Activated CD4-positive, alpha-beta T cell treated with anti-CD3 and anti-CD28 coated beads for 1 hour (primary cell): ENCODE measurements around the gene BEST1.

ENCODE experiments used
- DNase-seq: peaks from one replicate; pipeline ENCODE4 v3.0.0-alpha.2; 2020

BEST1 gene

GRCh38 chr11:61916737-61917333 lies 33.3 kb upstream of the BEST1 start:
- DNase-seq = no peak

GRCh38 chr11:61917334-61918109 lies 32.6 kb upstream of the BEST1 start, which contains the start of gene RAB3IL1:
RAB3IL1 (minus strand) TSS chr11:61917566; CDS start chr11:61917367, 199 bp downstream.
- no peak for DNase-seq

GRCh38 chr11:61918251-61918937 lies 31.8 kb upstream of the BEST1 start:
- DNase-seq = no peak

- DNase-seq = no peak
Observed at GRCh38 chr11:61918938-61919704, 31.0 kb upstream of the BEST1 start.

GRCh38 chr11:61919705-61920631 lies 30.2 kb upstream of the BEST1 start:
- no peak for DNase-seq

- DNase-seq = no peak
Observed at GRCh38 chr11:61921446-61921845, 28.7 kb upstream of the BEST1 start.

- DNase-seq = no peak
Observed at GRCh38 chr11:61922539-61922938, 27.6 kb upstream of the BEST1 start.

GRCh38 chr11:61923166-61924063 lies 26.7 kb upstream of the BEST1 start:
- DNase-seq = no peak

- no peak for DNase-seq
Observed at GRCh38 chr11:61924064-61924455, 26.1 kb upstream of the BEST1 start.

GRCh38 chr11:61925736-61926135 lies 24.4 kb upstream of the BEST1 start:
- no peak for DNase-seq

- DNase-seq = no peak
Observed at GRCh38 chr11:61926235-61926634, 23.9 kb upstream of the BEST1 start.

- DNase-seq = no peak
Observed at GRCh38 chr11:61927501-61927900, 22.6 kb upstream of the BEST1 start.

GRCh38 chr11:61928606-61929005 lies 21.5 kb upstream of the BEST1 start:
- DNase-seq = no peak

- DNase-seq = no peak
Observed at GRCh38 chr11:61930933-61931332, 19.2 kb upstream of the BEST1 start.

- no peak for DNase-seq
Observed at GRCh38 chr11:61935861-61936260, 14.3 kb upstream of the BEST1 start.

GRCh38 chr11:61940466-61940865 lies 9.7 kb upstream of the BEST1 start:
- no peak for DNase-seq

GRCh38 chr11:61945191-61945590 lies 5.0 kb upstream of the BEST1 start:
- no peak for DNase-seq

GRCh38 chr11:61946894-61947293 lies 3.3 kb upstream of the BEST1 start:
- DNase-seq = no peak

GRCh38 chr11:61947486-61948210 lies 2.5 kb upstream of the BEST1 start:
- peak; percentile 42 for DNase-seq

- no peak for DNase-seq
Observed at GRCh38 chr11:61948505-61948904, 1.6 kb upstream of the BEST1 start.
